Measurements from ENCODE around the gene TMEM47.

- TF ChIP-seq CTCF (conservative IDR thresholded peaks at IDR 0.05) (no peak), ZFX (IDR thresholded peaks at IDR 0.05) (no peak)
Measured at GRCh38 chrX:34612036-34612435, 45.0 kb downstream of the TMEM47 start.

All from C4-2B (cell line).